Esophagus squamous epithelium (tissue), 5 donors: ENCODE results near the gene KRCC1. TPM values are rescaled to one million over a fixed set of nuclear protein-coding genes. Genes with fewer than 3 reads are reported as not detected.

ENCODE experiments used
- DNase-seq: peaks from one replicate; lab custom pipeline; 2025; lab: John Stamatoyannopoulos, UW
- H3K27ac ChIP-seq, 4 donors: fragments of 200-600 bp; sonication (generic); one replicate each; pipeline ENCODE4 v1.5.1; 2016 to 2019; ENCODE audit warnings: mild to moderate bottlenecking in 1 of 4
- H3K27me3 ChIP-seq, 4 donors: fragments of 200-600 bp; sonication (generic); 1 replicate in 3 of 4; 2 replicates in 1 of 4; pipeline versions ENCODE4 v1.5.1 to v1.6.0; 2017 to 2021; ENCODE audit warnings: antibody characterized with exemption in 1 of 4
- H3K36me3 ChIP-seq, 3 donors: fragments of 200-600 bp; sonication (generic); one replicate each; pipeline ENCODE4 v1.5.1; 2016 to 2019
- H3K4me1 ChIP-seq, 3 donors: fragments of 200-600 bp; sonication (generic); one replicate each; pipeline ENCODE4 v1.5.1; 2017 to 2019
- H3K4me3 ChIP-seq, 4 donors: fragments of 200-600 bp; sonication (generic); 1 replicate in 3 of 4; 2 replicates in 1 of 4; pipeline ENCODE4 v1.5.1; 2016 to 2019; ENCODE audit warnings: mild to moderate bottlenecking in 2 of 4, moderate library complexity in 1 of 4
- H3K9me3 ChIP-seq, 3 donors: fragments of 200-600 bp; sonication (generic); one replicate each; pipeline ENCODE4 v1.5.1; 2016 to 2019
- POLR2A ChIP-seq, 4 donors: fragments of 450-650 bp; IDR thresholded peaks; one replicate each; pipeline ENCODE4 v1.6.1; 2017; ENCODE audit warnings: antibody characterized with exemption in 4 of 4, mild to moderate bottlenecking in 4 of 4, moderate library complexity in 3 of 4
- whole genome bisulfite sequencing, 2 donors: methylation state at CpG; one replicate each; pipeline ENCODE4 v1.1.5; 2018; 5-methylcytosine and 5-hydroxymethylcytosine counted together
- intact Hi-C: fragments of 100-400 bp; cut with DNase I; formaldehyde crosslinking; loops from one replicate; pipeline ENCODE4 v1.15.0; 2022
- total RNA-seq, 4 donors: library from RNA; depleted of rRNA; stranded (reverse); fragments of >200 nt; gene quantifications; one replicate each; pipeline ENCODE4 v1.1.0, GENCODE V29; 2016
- TF ChIP-seq, protein P1 (sequence below), 6 experiments: fragments of 450-650 bp in 4 of 6; fragments of 200-600 bp in 2 of 6; sonication (generic) in 2 of 6; IDR thresholded peaks; one replicate each; pipeline ENCODE4 v1.5.1; 2016 to 2019; ENCODE audit warnings: antibody characterized with exemption in 6 of 6, mild to moderate bottlenecking in 4 of 6, moderate library complexity in 4 of 6
- donor health status: DM: yes; HTN: yes; CAD: no.

KRCC1 gene
- total RNA-seq, 4 donors from 2014 or later, result 11.7 to 28.4 (median 20.1) TPM

DNA sequence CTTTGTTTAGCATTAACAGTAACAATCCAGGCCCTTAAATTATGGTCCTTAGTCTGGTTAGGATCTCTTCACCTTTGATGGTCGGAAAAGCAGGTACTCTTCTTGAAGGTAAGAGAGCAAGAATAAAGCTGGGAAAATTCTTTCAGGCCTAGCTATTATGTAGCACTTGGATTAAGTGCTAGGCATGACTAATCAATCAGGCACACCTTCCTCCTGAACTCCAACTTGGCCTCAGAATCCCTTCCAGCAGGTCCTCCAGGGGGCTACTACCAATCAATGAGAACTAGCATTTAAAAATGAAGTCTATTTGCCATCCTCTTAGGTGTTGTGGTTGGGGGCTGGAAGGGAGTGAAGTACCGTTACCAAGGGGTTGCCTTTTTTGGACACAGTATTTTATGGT, 15.8 kb upstream of the KRCC1 start:
- H3K4me1 ChIP-seq, result peaks cover 0 to 6% (median 5%) of the 10 kb centered on the region in 3 donors
- WGBS, 2 donors, result 80 to 81% methylated on average over 2 of the region's 2 CpGs
- intact Hi-C loops, result no loop called here
- H3K4me3 ChIP-seq, result no peak overlapping the region
- no peaks in the 10 kb centered on the region for H3K36me3 ChIP-seq
- no peaks in the 10 kb centered on the region for H3K27me3 ChIP-seq
- H3K27ac ChIP-seq, result no peak overlapping the region
- no peak for DNase-seq
- TF ChIP-seq, protein P1, sequence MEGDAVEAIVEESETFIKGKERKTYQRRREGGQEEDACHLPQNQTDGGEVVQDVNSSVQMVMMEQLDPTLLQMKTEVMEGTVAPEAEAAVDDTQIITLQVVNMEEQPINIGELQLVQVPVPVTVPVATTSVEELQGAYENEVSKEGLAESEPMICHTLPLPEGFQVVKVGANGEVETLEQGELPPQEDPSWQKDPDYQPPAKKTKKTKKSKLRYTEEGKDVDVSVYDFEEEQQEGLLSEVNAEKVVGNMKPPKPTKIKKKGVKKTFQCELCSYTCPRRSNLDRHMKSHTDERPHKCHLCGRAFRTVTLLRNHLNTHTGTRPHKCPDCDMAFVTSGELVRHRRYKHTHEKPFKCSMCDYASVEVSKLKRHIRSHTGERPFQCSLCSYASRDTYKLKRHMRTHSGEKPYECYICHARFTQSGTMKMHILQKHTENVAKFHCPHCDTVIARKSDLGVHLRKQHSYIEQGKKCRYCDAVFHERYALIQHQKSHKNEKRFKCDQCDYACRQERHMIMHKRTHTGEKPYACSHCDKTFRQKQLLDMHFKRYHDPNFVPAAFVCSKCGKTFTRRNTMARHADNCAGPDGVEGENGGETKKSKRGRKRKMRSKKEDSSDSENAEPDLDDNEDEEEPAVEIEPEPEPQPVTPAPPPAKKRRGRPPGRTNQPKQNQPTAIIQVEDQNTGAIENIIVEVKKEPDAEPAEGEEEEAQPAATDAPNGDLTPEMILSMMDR (IDR thresholded peaks at IDR 0.05), result no peak
- no peak for TF ChIP-seq POLR2A (IDR thresholded peaks at IDR 0.05)
- H3K9me3 ChIP-seq, result no peaks in the 10 kb centered on the region

DNA sequence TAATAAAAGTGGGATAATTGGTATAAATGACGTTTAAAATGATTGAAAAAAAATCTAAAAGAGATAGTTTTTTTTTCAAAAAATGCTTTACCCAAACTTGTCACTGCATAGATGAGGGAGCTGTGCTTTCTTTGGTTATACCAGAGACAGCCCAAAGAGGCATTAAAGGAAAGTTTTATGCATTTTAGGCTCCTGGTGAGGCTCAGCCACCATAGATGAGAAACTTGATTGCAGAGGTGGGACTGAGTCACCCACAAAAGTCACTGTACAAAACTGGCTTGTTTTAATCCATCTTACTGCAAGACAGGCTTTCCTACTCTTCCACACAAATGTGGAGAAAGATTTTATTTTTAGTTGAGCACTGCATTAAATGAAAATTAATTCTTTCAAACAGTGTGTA, 14.5 kb upstream of the KRCC1 start:
- Histone ChIP-seq H3K27ac (no peak overlapping the region), H3K27me3 (no peaks in the 10 kb centered on the region), H3K36me3 (no peaks in the 10 kb centered on the region), H3K4me1 (peaks cover 0 to 5% (median 5%) of the 10 kb centered on the region in 3 donors), H3K4me3 (no peak overlapping the region), H3K9me3 (no peaks in the 10 kb centered on the region)
- WGBS, 2 donors, result 62 to 65% methylated on average over 1 of the region's 1 CpG
- no peak for DNase-seq
- intact Hi-C loops, result no loop called here
- no peak for TF ChIP-seq POLR2A (IDR thresholded peaks at IDR 0.05)
- TF ChIP-seq, protein P1 (IDR thresholded peaks at IDR 0.05), result no peak

DNA sequence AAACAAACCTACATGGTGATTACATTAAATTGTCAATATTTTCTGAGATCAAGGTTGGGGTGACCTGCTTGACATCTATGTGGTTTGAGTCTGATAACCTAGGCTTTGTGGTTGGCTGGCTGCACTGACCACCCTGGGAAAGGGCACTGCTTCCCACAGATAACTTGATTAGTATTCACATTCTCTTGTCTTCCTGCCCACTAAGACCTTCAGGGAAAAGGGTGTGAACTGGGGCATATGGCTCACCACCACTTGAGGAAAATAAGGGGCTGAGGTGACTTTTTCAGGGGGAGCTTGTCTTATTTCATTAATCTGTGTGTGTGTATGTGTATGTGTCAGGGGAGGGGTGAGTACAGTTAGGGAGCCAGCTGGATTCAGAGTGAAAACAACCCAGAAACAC, 13.5 kb upstream of the KRCC1 start:
- no peak overlapping the region for H3K4me3 ChIP-seq
- H3K36me3 ChIP-seq, result no peaks in the 10 kb centered on the region
- H3K27ac ChIP-seq, result no peak overlapping the region
- intact Hi-C loops, result no loop called here
- no peaks in the 10 kb centered on the region for H3K4me1 ChIP-seq
- TF ChIP-seq, protein P1 (IDR thresholded peaks at IDR 0.05), result no peak
- TF ChIP-seq POLR2A (IDR thresholded peaks at IDR 0.05), result no peak
- H3K9me3 ChIP-seq, result no peaks in the 10 kb centered on the region
- H3K27me3 ChIP-seq, result no peaks in the 10 kb centered on the region
- no peak for DNase-seq

DNA sequence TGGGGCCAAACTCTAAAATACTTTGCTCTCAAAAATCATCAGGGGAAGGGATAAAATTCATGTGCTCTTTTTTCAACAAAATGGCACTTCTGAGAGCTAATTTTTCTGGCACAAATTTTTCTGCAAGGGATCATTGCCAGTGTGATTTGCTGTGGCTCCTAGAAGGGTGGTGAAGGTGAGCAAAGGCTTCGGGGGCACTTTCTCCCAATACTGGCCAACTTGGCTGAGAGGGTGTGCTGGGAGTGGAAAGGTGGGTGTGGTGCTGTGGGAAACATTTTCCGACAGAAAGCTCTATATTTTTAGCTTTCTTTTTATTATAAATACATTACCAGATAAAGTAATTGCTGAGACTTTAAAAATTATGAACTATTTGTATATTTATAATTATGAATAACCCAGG, 12.5 kb upstream of the KRCC1 start:
- TF ChIP-seq, protein P1 (IDR thresholded peaks at IDR 0.05), result no peak
- no peak for TF ChIP-seq POLR2A (IDR thresholded peaks at IDR 0.05)
- Histone ChIP-seq H3K4me1 (no peaks in the 10 kb centered on the region), H3K27me3 (no peaks in the 10 kb centered on the region), H3K36me3 (no peaks in the 10 kb centered on the region), H3K27ac (no peak overlapping the region), H3K4me3 (no peak overlapping the region), H3K9me3 (no peaks in the 10 kb centered on the region)
- 74 to 88% methylated on average over 2 of the region's 2 CpGs for WGBS, 2 donors
- no peak for DNase-seq
- intact Hi-C loops, result no loop called here

DNA sequence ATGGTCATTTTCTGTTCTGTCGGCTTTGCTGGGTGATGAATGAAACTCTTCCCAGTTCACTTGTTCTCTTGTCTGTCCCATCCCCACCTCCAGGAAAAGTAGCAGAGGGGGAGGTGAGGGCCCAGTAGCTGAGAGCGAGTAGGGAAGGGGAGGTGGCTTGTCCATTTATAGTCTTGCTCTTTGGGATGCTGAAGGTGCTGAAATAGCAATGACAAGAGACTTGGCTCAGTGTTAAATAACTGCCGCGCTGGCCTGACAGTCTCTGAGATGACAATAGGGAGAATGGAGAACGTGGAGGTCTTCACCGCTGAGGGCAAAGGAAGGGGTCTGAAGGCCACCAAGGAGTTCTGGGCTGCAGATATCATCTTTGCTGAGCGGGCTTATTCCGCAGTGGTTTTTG, 12.0 kb upstream of the KRCC1 start, which contains the start of gene SMYD1:
TSS of gene SMYD1 (plus strand) at position 228 of the 400 bp plus-strand sequence. CDS start at position 268, 40 bp downstream.
- Histone ChIP-seq H3K4me3 (no peak within 1 kb of the TSS), H3K9me3 (no peaks in the 10 kb centered on the region), H3K27ac (no peak within 1 kb of the TSS), H3K36me3 (no peaks in the 10 kb centered on the region), H3K27me3 (no peaks in the 10 kb centered on the region), H3K4me1 (no peaks in the 10 kb centered on the region)
- no peak for TF ChIP-seq POLR2A (IDR thresholded peaks at IDR 0.05)
- TF ChIP-seq, protein P1 (IDR thresholded peaks at IDR 0.05), result no peak
- intact Hi-C loops, result no loop called here
- 85 to 87% methylated on average over 8 of the region's 8 CpGs for WGBS, 2 donors
- DNase-seq, result no peak
